Heart left ventricle (tissue), 16 donors: ENCODE measurements around the gene TXNRD2. TPM values are rescaled to one million over a fixed set of nuclear protein-coding genes. Genes with fewer than 3 reads are reported as not detected.

Experiments
- ATAC-seq, 4 donors: fragments of 200-7000 bp; cut with Tn5 transposase; one replicate each; pipeline ENCODE4 v1.9.1; 2020 to 2022; ENCODE audit warnings: moderate library complexity in 4 of 4, mild to moderate bottlenecking in 3 of 4, moderate number of reproducible peaks in 1 of 4
- DNase-seq, 5 donors: peaks; one replicate each; pipeline ENCODE4 v3.0.0-alpha.2; 2020
- H3K27ac ChIP-seq, 12 donors: fragments of 200-600 bp; sonication (generic) in 4 of 12; one replicate each; pipeline versions ENCODE4 v1.5.0 to v1.8.0; 2016 to 2022; ENCODE audit warnings: mild to moderate bottlenecking in 2 of 12
- H3K27me3 ChIP-seq, 9 donors: fragments of 200-600 bp; sonication (generic) in 2 of 9; one replicate each; pipeline versions ENCODE4 v1.5.1 to v1.8.0; 2016 to 2022; ENCODE audit warnings: mild to moderate bottlenecking in 3 of 9
- H3K36me3 ChIP-seq, 9 donors: fragments of 200-600 bp; sonication (generic) in 2 of 9; one replicate each; pipeline versions ENCODE4 v1.5.0 to v1.8.0; 2018 to 2022; ENCODE audit warnings: mild to moderate bottlenecking in 2 of 9
- H3K4me1 ChIP-seq, 12 donors: fragments of 200-600 bp; sonication (generic) in 4 of 12; one replicate each; pipeline versions ENCODE4 v1.5.0 to v1.8.0; 2016 to 2022; ENCODE audit warnings: mild to moderate bottlenecking in 3 of 12
- H3K4me3 ChIP-seq, 12 donors: fragments of 200-600 bp; sonication (generic) in 4 of 12; one replicate each; pipeline versions ENCODE4 v1.5.0 to v1.8.0; 2017 to 2022; ENCODE audit warnings: mild to moderate bottlenecking in 9 of 12, moderate library complexity in 4 of 12
- H3K9me3 ChIP-seq, 12 donors: fragments of 200-600 bp; sonication (generic) in 4 of 12; one replicate each; pipeline versions ENCODE4 v1.5.0 to v1.8.0; 2016 to 2022; ENCODE audit warnings: mild to moderate bottlenecking in 1 of 12
- POLR2A ChIP-seq, 2 donors: fragments of 450-650 bp; IDR thresholded peaks; one replicate each; pipeline ENCODE4 v1.6.1; 2017; ENCODE audit warnings: antibody characterized with exemption in 2 of 2, mild to moderate bottlenecking in 2 of 2, moderate library complexity in 2 of 2
- WGBS, 4 donors: extraction: QIAGEN DNeasy Blood & Tissue Kit in 2 of 4; methylation state at CpG; one replicate each; pipeline versions ENCODE4 v1.1.5 to v1.1.7; 2013 to 2018; 5-methylcytosine and 5-hydroxymethylcytosine counted together
- intact Hi-C, 10 donors: fragments of 100-400 bp; cut with DNase I; formaldehyde crosslinking; loops; one replicate each; pipeline versions ENCODE4 v1.11.1 to v1.14.2; 2022
- polyA plus RNA-seq, 2 donors: library from polyadenylated mRNA; stranded (reverse); fragments of 200-250 nt; gene quantifications; one replicate each; pipeline ENCODE4 v1.2.3, GENCODE V29; 2013
- total RNA-seq, 9 donors: library from RNA; depleted of rRNA in 2 of 9; stranded (reverse); fragments of >200 nt in 2 of 9; fragmentation: NEBNext Ultra II Directional in 3 of 9; extraction: Animal tissue kit (Norgen Biotek cat#: 25700) in 3 of 9; gene quantifications; one replicate each; pipeline versions ENCODE4 v1.1.0 to v1.2.4, GENCODE V29; 2016 to 2023
- TF ChIP-seq, protein P1 (sequence below), 12 donors: fragments of 200-600 bp; sonication (generic) in 4 of 12; IDR thresholded peaks; one replicate each; pipeline versions ENCODE4 v1.5.0 to v1.8.0; 2018 to 2022; ENCODE audit warnings: antibody characterized with exemption in 12 of 12, mild to moderate bottlenecking in 5 of 12
- donor health status: ischemic (EF 13 %, LVEDD 7.1; RV severe dilation, severe dysfunction).
- donor health status: healthy with polysubstance abuse.
- donor health status: DM: no; HTN: yes; CAD: no.
- donor health status: DM: no; HTN: no; CAD: no.
- donor health status: ischemic (EF 25% LVEDD 6.9; RV normal size, moderate dysfunction).
- donor health status: ischemic (EF 25% LVEDD 5.7; RV mildly dilated, moderate dysfunction).
- donor health status: healthy.
- donor health status: DM: yes; HTN: yes; CAD: no.
- donor health status: ischemic (EF 35%, LVEDD 5.7; RV mildly dilated, moderate dysfunction).
- donor health status: nonischemic (EF 11% LVEDD 7.7; RV severe dilation, severe dysfunction).
- donor health status: DM: yes; HTN: yes; CAD: no.
- donor health status: PGD.
- donor health status: ischemic (EF 29% LVEDD 5.4; RV normal size, mild dysfunction).
- donor health status: nonischemic (EF 23%, LVEDD 6.1; RV moderate dilation, normal function).

TXNRD2 gene
- total and polyA plus RNA-seq, 11 donors, result 23.4 to 60.2 (median 33.5) TPM

DNA sequence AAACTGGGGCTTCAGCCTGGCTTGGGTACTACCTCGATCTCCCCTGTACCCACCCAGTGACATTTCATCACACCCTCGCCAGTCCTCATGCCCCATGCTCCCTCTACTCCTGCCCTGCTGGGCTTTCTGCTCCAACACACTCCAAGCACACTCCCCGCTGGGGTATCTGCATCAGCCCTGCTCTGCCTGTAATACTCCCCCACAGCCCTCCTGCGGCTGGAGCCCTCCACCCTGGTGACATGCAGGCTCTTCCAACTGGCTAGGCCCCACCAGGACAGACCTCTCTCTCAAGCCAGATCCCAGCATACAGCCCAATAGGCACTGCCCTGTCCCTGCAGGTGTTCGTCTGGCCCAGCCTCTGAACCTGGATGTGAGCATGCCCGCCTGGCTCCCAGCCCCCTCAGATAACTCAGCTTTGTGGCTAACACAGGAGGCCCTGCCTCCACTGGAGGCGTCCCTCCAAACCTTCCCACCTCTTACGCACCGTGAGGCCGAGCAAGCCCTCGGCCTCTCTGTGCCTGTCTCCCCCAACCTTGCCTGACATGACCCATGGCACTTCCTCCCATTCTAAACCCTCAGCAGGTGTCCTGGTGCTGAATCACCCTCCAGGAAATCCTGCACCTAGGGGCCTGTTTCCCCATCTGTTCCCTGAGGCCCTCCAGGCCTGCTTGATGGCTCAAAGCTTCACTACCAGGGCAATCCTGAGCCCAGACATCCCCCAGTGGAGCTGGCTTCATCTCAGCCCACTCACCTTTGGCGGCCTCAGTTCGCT is 33.5 kb upstream of the TXNRD2 start:
- TF ChIP-seq, protein P1, sequence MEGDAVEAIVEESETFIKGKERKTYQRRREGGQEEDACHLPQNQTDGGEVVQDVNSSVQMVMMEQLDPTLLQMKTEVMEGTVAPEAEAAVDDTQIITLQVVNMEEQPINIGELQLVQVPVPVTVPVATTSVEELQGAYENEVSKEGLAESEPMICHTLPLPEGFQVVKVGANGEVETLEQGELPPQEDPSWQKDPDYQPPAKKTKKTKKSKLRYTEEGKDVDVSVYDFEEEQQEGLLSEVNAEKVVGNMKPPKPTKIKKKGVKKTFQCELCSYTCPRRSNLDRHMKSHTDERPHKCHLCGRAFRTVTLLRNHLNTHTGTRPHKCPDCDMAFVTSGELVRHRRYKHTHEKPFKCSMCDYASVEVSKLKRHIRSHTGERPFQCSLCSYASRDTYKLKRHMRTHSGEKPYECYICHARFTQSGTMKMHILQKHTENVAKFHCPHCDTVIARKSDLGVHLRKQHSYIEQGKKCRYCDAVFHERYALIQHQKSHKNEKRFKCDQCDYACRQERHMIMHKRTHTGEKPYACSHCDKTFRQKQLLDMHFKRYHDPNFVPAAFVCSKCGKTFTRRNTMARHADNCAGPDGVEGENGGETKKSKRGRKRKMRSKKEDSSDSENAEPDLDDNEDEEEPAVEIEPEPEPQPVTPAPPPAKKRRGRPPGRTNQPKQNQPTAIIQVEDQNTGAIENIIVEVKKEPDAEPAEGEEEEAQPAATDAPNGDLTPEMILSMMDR (IDR thresholded peaks at IDR 0.05), result no peak
- TF ChIP-seq POLR2A (IDR thresholded peaks at IDR 0.05), result no peak
- no peak for ATAC-seq
- intact Hi-C loops, result loop anchor here in 3 of 10 donors (5.0 to 10.0 kb wide), 3 partner anchors 130 to 312 kb away; no protein-coding TSS in a partner anchor
- Histone ChIP-seq H3K9me3 (no peaks in the 10 kb centered on the region), H3K4me3 (no peak overlapping the region), H3K4me1 (peaks cover 0 to 28% (median 5%) of the 10 kb centered on the region in 12 donors), H3K27me3 (no peaks in the 10 kb centered on the region), H3K36me3 (peaks cover 0 to 81% (median 58%) of the 10 kb centered on the region in 9 donors), H3K27ac (no peak overlapping the region)
- DNase-seq, result no peak
- 71 to 80% (median 76%) methylated on average over 12 to 13 of the region's 13 CpGs for WGBS, 4 donors

DNA sequence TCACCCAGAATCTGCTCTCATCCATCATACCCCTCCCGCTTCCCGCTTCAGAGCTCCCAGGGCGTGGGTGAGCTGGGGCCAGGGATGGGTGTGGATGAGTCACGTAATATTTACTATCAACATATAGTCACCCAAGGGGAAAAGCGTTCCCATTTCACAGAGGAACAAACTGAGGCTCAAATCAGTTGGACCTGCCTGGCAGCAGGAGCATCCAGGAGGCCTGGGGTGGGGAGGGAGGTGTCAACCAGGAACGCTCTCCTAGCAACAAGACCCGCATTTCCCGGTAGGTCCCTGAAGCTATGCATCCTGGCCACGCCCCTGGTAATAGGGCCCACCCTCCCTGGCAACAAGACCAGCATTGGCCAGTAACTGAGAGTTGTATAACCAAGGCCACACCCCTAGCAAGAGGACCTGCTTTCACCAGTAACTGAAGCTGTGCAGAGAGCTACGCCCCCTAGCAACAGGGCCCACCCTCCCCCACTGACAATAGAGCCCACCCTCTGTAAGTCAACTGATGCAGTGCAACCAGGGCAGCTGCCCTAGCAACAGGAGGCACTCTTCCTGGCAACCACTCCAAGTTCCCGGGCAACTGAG is 32.7 kb upstream of the TXNRD2 start:
- H3K9me3 ChIP-seq, result no peaks in the 10 kb centered on the region
- peaks cover 0 to 83% (median 59%) of the 10 kb centered on the region in 9 donors for H3K36me3 ChIP-seq
- no peaks in the 10 kb centered on the region for H3K27me3 ChIP-seq
- intact Hi-C loops, result loop anchor here in 3 of 10 donors (5.0 to 10.0 kb wide), 3 partner anchors 130 to 313 kb away; no protein-coding TSS in a partner anchor
- no peak overlapping the region for H3K27ac ChIP-seq
- no peak for ATAC-seq
- 67 to 75% (median 71%) methylated on average over 10 to 11 of the region's 11 CpGs for WGBS, 4 donors
- peaks cover 0 to 32% (median 5%) of the 10 kb centered on the region in 12 donors for H3K4me1 ChIP-seq
- TF ChIP-seq, protein P1 (IDR thresholded peaks at IDR 0.05), result no peak
- no peak for TF ChIP-seq POLR2A (IDR thresholded peaks at IDR 0.05)
- no peak for DNase-seq
- no peak overlapping the region for H3K4me3 ChIP-seq

DNA sequence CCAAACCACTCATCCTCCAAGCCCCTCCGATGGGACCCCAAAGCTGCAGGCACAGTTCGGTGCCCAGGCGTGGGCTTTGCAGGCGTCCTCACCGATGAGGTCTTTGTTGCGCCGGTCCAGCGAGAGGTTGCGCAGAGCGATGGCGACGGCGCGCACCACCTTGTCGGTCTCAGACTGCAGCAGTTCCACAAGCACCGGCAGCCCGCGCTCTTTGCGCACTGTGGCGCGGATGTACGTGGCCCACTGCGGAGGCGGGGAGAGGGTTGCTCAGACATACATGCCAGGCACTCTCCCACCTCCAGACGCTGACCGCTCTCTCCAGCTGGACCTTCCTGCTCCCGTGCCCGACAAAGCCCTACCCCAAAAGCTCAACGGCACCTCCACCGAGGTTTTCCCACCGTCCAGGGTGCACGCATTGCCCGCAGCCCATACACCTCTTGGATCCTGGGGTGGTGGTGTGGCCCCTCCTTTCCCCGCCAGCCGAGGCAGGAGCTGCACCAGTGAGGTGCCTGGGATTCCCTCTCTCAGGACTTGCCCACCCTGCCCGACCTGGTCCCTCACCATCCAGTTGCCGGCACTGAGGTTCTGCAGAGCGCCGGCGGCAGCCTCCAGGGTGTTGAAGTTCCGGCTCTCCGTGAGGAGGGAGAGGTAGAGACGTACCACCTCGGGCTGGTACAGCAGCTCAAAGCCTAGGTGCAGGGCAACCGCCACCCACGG is 32.1 kb upstream of the TXNRD2 start:
- no peak for ATAC-seq
- H3K27ac ChIP-seq, result no peak overlapping the region
- peaks cover 0 to 82% (median 59%) of the 10 kb centered on the region in 9 donors for H3K36me3 ChIP-seq
- no peaks in the 10 kb centered on the region for H3K9me3 ChIP-seq
- intact Hi-C loops, result loop anchor here in 3 of 10 donors (5.0 to 10.0 kb wide), 3 partner anchors 131 to 314 kb away; no protein-coding TSS in a partner anchor
- H3K27me3 ChIP-seq, result no peaks in the 10 kb centered on the region
- no peak for DNase-seq
- peaks cover 0 to 32% (median 5%) of the 10 kb centered on the region in 12 donors for H3K4me1 ChIP-seq
- TF ChIP-seq, protein P1 (IDR thresholded peaks at IDR 0.05), result no peak
- TF ChIP-seq POLR2A (IDR thresholded peaks at IDR 0.05), result no peak
- 95 to 97% (median 96%) methylated on average over 40 to 46 of the region's 46 CpGs for WGBS, 4 donors
- no peak overlapping the region for H3K4me3 ChIP-seq
